Upper lobe of right lung (tissue), 1 donor: ENCODE results near the gene PROSER2. TPM values are rescaled to one million over a fixed set of nuclear protein-coding genes. Genes with fewer than 3 reads are reported as not detected.

Source experiments
- ATAC-seq: fragments of 200-7000 bp; cut with Tn5 transposase; one replicate; pipeline ENCODE4 v1.9.1; 2020; ENCODE audit warnings: mild to moderate bottlenecking, moderate library complexity
- DNase-seq: peaks from one replicate; pipeline ENCODE4 v3.0.0-alpha.2; 2020
- H3K27ac ChIP-seq: fragments of 200-600 bp; one replicate; pipeline ENCODE4 v1.8.0; 2022
- H3K27me3 ChIP-seq: fragments of 200-600 bp; one replicate; pipeline ENCODE4 v1.8.0; 2022; ENCODE audit warnings: mild to moderate bottlenecking
- H3K36me3 ChIP-seq: fragments of 200-600 bp; one replicate; pipeline ENCODE4 v1.8.0; 2022
- H3K4me1 ChIP-seq: fragments of 200-600 bp; one replicate; pipeline ENCODE4 v1.8.0; 2022
- H3K4me3 ChIP-seq: fragments of 200-600 bp; one replicate; pipeline ENCODE4 v1.8.0; 2022; ENCODE audit warnings: mild to moderate bottlenecking
- H3K9me3 ChIP-seq: fragments of 200-600 bp; one replicate; pipeline ENCODE4 v1.8.0; 2022
- CTCF ChIP-seq: fragments of 200-600 bp; IDR thresholded peaks from one replicate; pipeline ENCODE4 v1.8.0; 2022; ENCODE audit warnings: antibody characterized with exemption
- intact Hi-C: fragments of 100-400 bp; cut with DNase I; formaldehyde crosslinking; loops from one replicate; pipeline ENCODE4 v1.11.0; 2022
- total RNA-seq: library from RNA; stranded (reverse); fragmentation: NEBNext Ultra II Directional; extraction: Animal tissue kit (Norgen Biotek cat#: 25700); gene quantifications from one replicate; pipeline ENCODE4 v1.2.1, GENCODE V29; 2021
- donor health status: DM: no; HTN: yes; CAD: no; lungs with severe emphysema.

The PROSER2 gene
- total RNA-seq, 1 donor from 2014 or later = 33.3 TPM

- no peaks in the 10 kb centered on the region for H3K4me1 ChIP-seq
- H3K27me3 ChIP-seq = no peaks in the 10 kb centered on the region
- H3K27ac ChIP-seq = no peak overlapping the region
- DNase-seq (no peak), ATAC-seq (no peak)
- H3K9me3 ChIP-seq = no peaks in the 10 kb centered on the region
- no peak overlapping the region for H3K4me3 ChIP-seq
- no peaks in the 10 kb centered on the region for H3K36me3 ChIP-seq
- TF ChIP-seq CTCF = no peak
- intact Hi-C loops = no loop called here
Measured at GRCh38 chr10:11908536-11908935, 85.4 kb downstream of the PROSER2 start.

GRCh38 chr10:11908991-11909390 is 85.8 kb downstream of the PROSER2 start:
- Histone ChIP-seq H3K4me1 (no peaks in the 10 kb centered on the region), H3K4me3 (no peak overlapping the region), H3K27me3 (no peaks in the 10 kb centered on the region), H3K27ac (no peak overlapping the region), H3K36me3 (no peaks in the 10 kb centered on the region), H3K9me3 (no peaks in the 10 kb centered on the region)
- no peak for DNase-seq
- TF ChIP-seq CTCF = no peak
- intact Hi-C loops = no loop called here
- ATAC-seq = no peak

- Histone ChIP-seq H3K27ac (no peak overlapping the region), H3K4me1 (no peaks in the 10 kb centered on the region), H3K4me3 (no peak overlapping the region), H3K36me3 (no peaks in the 10 kb centered on the region), H3K27me3 (no peaks in the 10 kb centered on the region), H3K9me3 (no peaks in the 10 kb centered on the region)
- peak; percentile 10 for ATAC-seq
- intact Hi-C loops = no loop called here
- no peak for DNase-seq
- TF ChIP-seq CTCF = no peak
Measured at GRCh38 chr10:11909618-11910017, 86.5 kb downstream of the PROSER2 start.

- no peaks in the 10 kb centered on the region for H3K4me1 ChIP-seq
- H3K9me3 ChIP-seq = no peaks in the 10 kb centered on the region
- TF ChIP-seq CTCF = no peak
- no peak overlapping the region for H3K4me3 ChIP-seq
- no peak for DNase-seq
- no peaks in the 10 kb centered on the region for H3K27me3 ChIP-seq
- peak; percentile 76 for ATAC-seq
- H3K36me3 ChIP-seq = no peaks in the 10 kb centered on the region
- intact Hi-C loops = no loop called here
- no peak overlapping the region for H3K27ac ChIP-seq
Measured at GRCh38 chr10:11910102-11910501, 86.9 kb downstream of the PROSER2 start.

GRCh38 chr10:11913079-11913641 is 90.0 kb downstream of the PROSER2 start:
- Histone ChIP-seq H3K36me3 (no peaks in the 10 kb centered on the region), H3K4me3 (no peak overlapping the region), H3K4me1 (no peaks in the 10 kb centered on the region), H3K27ac (no peak overlapping the region), H3K27me3 (no peaks in the 10 kb centered on the region), H3K9me3 (no peaks in the 10 kb centered on the region)
- intact Hi-C loops = no loop called here
- DNase-seq (no peak), ATAC-seq (no peak)
- TF ChIP-seq CTCF = no peak

GRCh38 chr10:11918384-11918783 is 95.2 kb downstream of the PROSER2 start:
- H3K27me3 ChIP-seq = no peaks in the 10 kb centered on the region
- no peak for TF ChIP-seq CTCF
- no peak for DNase-seq
- no peak overlapping the region for H3K27ac ChIP-seq
- H3K9me3 ChIP-seq = no peaks in the 10 kb centered on the region
- H3K4me1 ChIP-seq = no peaks in the 10 kb centered on the region
- intact Hi-C loops = no loop called here
- peaks cover 30% of the 10 kb centered on the region for H3K36me3 ChIP-seq
- no peak for ATAC-seq
- no peak overlapping the region for H3K4me3 ChIP-seq
